Esophagus muscularis mucosa (tissue), 4 donors: ENCODE data around the gene ZNF423. TPM values are rescaled to one million over a fixed set of nuclear protein-coding genes. Genes with fewer than 3 reads are reported as not detected.

Experiments
- DNase-seq: peaks from one replicate; pipeline ENCODE4 v3.0.0-alpha.2; 2017; ENCODE audit errors: extremely low spot score
- H3K27ac ChIP-seq, 4 donors: fragments of 200-600 bp; sonication (generic); replicated peaks in 1 of 4; 1 replicate in 3 of 4; 2 replicates in 1 of 4; pipeline ENCODE4 v1.5.1; 2016 to 2019; ENCODE audit warnings: mild to moderate bottlenecking in 1 of 4
- H3K27me3 ChIP-seq, 4 donors: fragments of 200-600 bp; sonication (generic); one replicate each; pipeline versions ENCODE4 v1.5.1 to v1.6.0; 2016 to 2019
- H3K36me3 ChIP-seq, 4 donors: fragments of 200-600 bp; sonication (generic); one replicate each; pipeline ENCODE4 v1.5.1; 2016 to 2019
- H3K4me1 ChIP-seq, 4 donors: fragments of 200-600 bp; sonication (generic); one replicate each; pipeline ENCODE4 v1.5.1; 2016 to 2019
- H3K4me3 ChIP-seq, 4 donors: fragments of 200-600 bp; sonication (generic); 1 replicate in 2 of 4; 2 replicates in 2 of 4; pipeline ENCODE4 v1.5.1; 2016 to 2019; ENCODE audit warnings: mild to moderate bottlenecking in 4 of 4, moderate library complexity in 1 of 4
- H3K9me3 ChIP-seq, 4 donors: fragments of 200-600 bp; sonication (generic); 1 replicate in 3 of 4; 2 replicates in 1 of 4; pipeline ENCODE4 v1.5.1; 2016 to 2019
- EP300 ChIP-seq: sonication (generic); formaldehyde crosslinking; IDR thresholded peaks from one replicate; pipeline ENCODE4 v1.6.1; 2017; ENCODE audit warnings: antibody characterized with exemption
- POLR2A ChIP-seq: fragments of 450-650 bp; IDR thresholded peaks from one replicate; pipeline ENCODE4 v1.6.1; 2017; ENCODE audit warnings: antibody characterized with exemption, moderate library complexity, mild to moderate bottlenecking, low read depth
- POLR2AphosphoS5 ChIP-seq, 2 donors: sonication (generic); formaldehyde crosslinking; IDR thresholded peaks; one replicate each; pipeline ENCODE4 v1.6.1; 2017; ENCODE audit warnings: antibody characterized with exemption in 2 of 2
- WGBS: methylation state at CpG from one replicate; pipeline ENCODE4 v1.1.5; 2018; 5-methylcytosine and 5-hydroxymethylcytosine counted together
- intact Hi-C: fragments of 100-400 bp; cut with DNase I; formaldehyde crosslinking; loops from one replicate; pipeline ENCODE4 v1.15.1; 2023
- total RNA-seq, 4 donors: library from RNA; depleted of rRNA; stranded (reverse); fragments of >200 nt; gene quantifications; one replicate each; pipeline versions ENCODE4 v1.1.0 to v1.2.1, GENCODE V29; 2016
- TF ChIP-seq, protein P1 (sequence below), 3 experiments: fragments of 200-600 bp in 2 of 3; fragments of 450-650 bp in 1 of 3; sonication (generic) in 2 of 3; IDR thresholded peaks; one replicate each; pipeline ENCODE4 v1.5.1; 2017 to 2019; ENCODE audit warnings: antibody characterized with exemption in 3 of 3, mild to moderate bottlenecking in 2 of 3, moderate library complexity in 1 of 3

Gene ZNF423
- total RNA-seq, 4 donors from 2014 or later: 8.7 to 22.5 (median 10.3) TPM

GRCh38 chr16:49869731-49870130 is 13.8 kb upstream of the ZNF423 start:
- DNase-seq: no peak
- intact Hi-C loops: no loop called here
- Histone ChIP-seq H3K4me3 (no peak overlapping the region), H3K27ac (no peak overlapping the region), H3K9me3 (no peaks in the 10 kb centered on the region), H3K4me1 (peaks cover 0 to 5% (median 3%) of the 10 kb centered on the region in 4 donors), H3K36me3 (no peaks in the 10 kb centered on the region), H3K27me3 (no peaks in the 10 kb centered on the region)
- 81% methylated on average over 3 of the region's 6 CpGs for WGBS
- TF ChIP-seq POLR2A (no peak), POLR2AphosphoS5 (IDR thresholded peaks at IDR 0.05) (no peak), EP300 (no peak)
- TF ChIP-seq, protein P1, sequence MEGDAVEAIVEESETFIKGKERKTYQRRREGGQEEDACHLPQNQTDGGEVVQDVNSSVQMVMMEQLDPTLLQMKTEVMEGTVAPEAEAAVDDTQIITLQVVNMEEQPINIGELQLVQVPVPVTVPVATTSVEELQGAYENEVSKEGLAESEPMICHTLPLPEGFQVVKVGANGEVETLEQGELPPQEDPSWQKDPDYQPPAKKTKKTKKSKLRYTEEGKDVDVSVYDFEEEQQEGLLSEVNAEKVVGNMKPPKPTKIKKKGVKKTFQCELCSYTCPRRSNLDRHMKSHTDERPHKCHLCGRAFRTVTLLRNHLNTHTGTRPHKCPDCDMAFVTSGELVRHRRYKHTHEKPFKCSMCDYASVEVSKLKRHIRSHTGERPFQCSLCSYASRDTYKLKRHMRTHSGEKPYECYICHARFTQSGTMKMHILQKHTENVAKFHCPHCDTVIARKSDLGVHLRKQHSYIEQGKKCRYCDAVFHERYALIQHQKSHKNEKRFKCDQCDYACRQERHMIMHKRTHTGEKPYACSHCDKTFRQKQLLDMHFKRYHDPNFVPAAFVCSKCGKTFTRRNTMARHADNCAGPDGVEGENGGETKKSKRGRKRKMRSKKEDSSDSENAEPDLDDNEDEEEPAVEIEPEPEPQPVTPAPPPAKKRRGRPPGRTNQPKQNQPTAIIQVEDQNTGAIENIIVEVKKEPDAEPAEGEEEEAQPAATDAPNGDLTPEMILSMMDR (IDR thresholded peaks at IDR 0.05): no peak

GRCh38 chr16:49867796-49868668 is 12.1 kb upstream of the ZNF423 start:
- no peak overlapping the region for H3K27ac ChIP-seq
- 86% methylated on average over 11 of the region's 38 CpGs for WGBS
- H3K4me1 ChIP-seq: peaks cover 0 to 5% (median 3%) of the 10 kb centered on the region in 4 donors
- H3K4me3 ChIP-seq: no peak overlapping the region
- intact Hi-C loops: no loop called here
- no peaks in the 10 kb centered on the region for H3K9me3 ChIP-seq
- TF ChIP-seq POLR2AphosphoS5 (IDR thresholded peaks at IDR 0.05): no peak
- TF ChIP-seq POLR2A: no peak
- TF ChIP-seq, protein P1 (IDR thresholded peaks at IDR 0.05): no peak
- TF ChIP-seq EP300: no peak
- H3K36me3 ChIP-seq: no peaks in the 10 kb centered on the region
- H3K27me3 ChIP-seq: no peaks in the 10 kb centered on the region
- no peak for DNase-seq

DNA sequence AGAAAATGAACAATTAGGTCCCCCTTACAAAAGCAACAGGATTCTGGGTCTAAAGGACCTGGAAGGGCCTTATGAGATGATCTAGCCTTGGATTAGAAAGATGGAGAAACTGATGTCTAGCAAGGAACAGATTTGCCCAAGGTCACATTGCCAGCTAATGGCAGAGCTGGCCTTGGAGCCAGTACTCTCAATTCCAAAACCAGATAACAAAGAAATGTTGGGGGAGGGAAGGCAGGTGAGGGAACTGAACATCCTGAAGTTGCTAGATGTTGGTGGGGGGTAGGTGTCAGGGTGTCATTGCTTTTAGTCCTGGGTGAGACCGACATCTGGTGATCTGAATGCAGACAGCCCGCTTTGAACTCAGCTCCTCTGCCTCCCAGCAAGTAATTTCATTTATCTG is 11.3 kb upstream of the ZNF423 start:
- intact Hi-C loops: no loop called here
- no peak for DNase-seq
- Histone ChIP-seq H3K9me3 (no peaks in the 10 kb centered on the region), H3K27me3 (no peaks in the 10 kb centered on the region), H3K4me1 (peaks cover 0 to 5% (median 3%) of the 10 kb centered on the region in 4 donors), H3K36me3 (no peaks in the 10 kb centered on the region), H3K27ac (no peak overlapping the region), H3K4me3 (no peak overlapping the region)
- TF ChIP-seq POLR2AphosphoS5 (IDR thresholded peaks at IDR 0.05): no peak
- TF ChIP-seq POLR2A: no peak
- TF ChIP-seq, protein P1 (IDR thresholded peaks at IDR 0.05): no peak
- TF ChIP-seq EP300: no peak
- WGBS: 100% methylated on average over 2 of the region's 2 CpGs

DNA sequence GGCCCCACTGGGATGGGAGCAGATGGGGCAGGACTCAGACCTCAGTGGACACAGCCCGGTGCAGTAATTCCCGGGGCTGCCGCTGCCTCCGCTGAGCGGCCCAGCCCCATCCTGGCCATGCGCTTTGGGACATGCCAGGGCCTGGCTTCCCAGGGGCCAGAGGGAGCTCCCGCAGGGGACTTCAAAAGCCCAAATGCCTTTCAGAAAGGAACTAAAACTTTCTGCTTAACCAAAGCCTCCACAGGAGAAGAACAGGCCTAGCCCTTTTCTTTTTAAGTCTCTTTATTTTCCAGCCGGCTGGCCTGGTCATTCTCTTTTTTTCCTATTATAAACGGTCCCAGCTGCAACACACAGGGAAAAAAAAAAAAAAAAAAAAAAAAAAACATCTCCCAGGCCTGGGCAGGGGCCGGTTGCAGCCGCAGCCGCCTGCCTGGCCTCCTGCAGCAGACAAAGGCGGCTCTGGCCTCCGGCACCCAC is 10.7 kb upstream of the ZNF423 start:
- no peaks in the 10 kb centered on the region for H3K27me3 ChIP-seq
- H3K36me3 ChIP-seq: no peaks in the 10 kb centered on the region
- H3K9me3 ChIP-seq: no peaks in the 10 kb centered on the region
- 79% methylated on average over 14 of the region's 14 CpGs for WGBS
- TF ChIP-seq POLR2A (no peak), POLR2AphosphoS5 (IDR thresholded peaks at IDR 0.05) (no peak), EP300 (no peak)
- TF ChIP-seq, protein P1 (IDR thresholded peaks at IDR 0.05): no peak
- H3K4me3 ChIP-seq: no peak overlapping the region
- no peak for DNase-seq
- peaks cover 0 to 5% (median 3%) of the 10 kb centered on the region in 4 donors for H3K4me1 ChIP-seq
- intact Hi-C loops: no loop called here
- no peak overlapping the region for H3K27ac ChIP-seq
